ENCODE data around the gene WIPF2. TPM values are rescaled to one million over a fixed set of nuclear protein-coding genes. Genes with fewer than 3 reads are reported as not detected.
A peak's percentile ranks its signal among the peaks of the same experiment; 100 is the strongest.

WIPF2 gene
- total RNA-seq, 3 donors from 2014 or later (not counting 1 experiment from before 2014, with no cell fraction given) = 43.2 to 47.4 (median 43.9) TPM

GRCh38 chr17:40322358-40323315 lies 103.5 kb downstream of the WIPF2 start:
- DNase-seq (peak; percentile 90 to 98), ATAC-seq (peak; percentile 30 to 59 (median 46))
- Histone ChIP-seq H3K27me3 (ENCODE audit: control insufficient read depth, insufficient read depth, low read length) (no peaks in the 10 kb centered on the region), H3K27ac (ENCODE audit: low read length) (peak overlapping the region; percentile 98), H3K4me3 (ENCODE audit: low read length) (peak overlapping the region; percentile 58), H3K9me3 (ENCODE audit: control insufficient read depth, insufficient read depth, low read length) (no peaks in the 10 kb centered on the region), H3K36me3 (ENCODE audit: control insufficient read depth, insufficient read depth, low read length) (no peaks in the 10 kb centered on the region), H3K4me1 (ENCODE audit: control insufficient read depth, insufficient read depth, low read length) (peaks cover 95% of the 10 kb centered on the region)
- Mint-ChIP-seq H3K27ac (peak overlapping the region; percentile 99), H3K9me3 (no peaks in the 10 kb centered on the region), H3K4me1 (peaks cover 81 to 95% of the 10 kb centered on the region in 2 donors), H3K27me3 (ENCODE audit: low read depth in 2 of 2) (no peaks in the 10 kb centered on the region), H3K4me3 (peak overlapping the region; percentile 94), H3K36me3 (no peaks in the 10 kb centered on the region)
- TF ChIP-seq CTCF (IDR thresholded peaks at IDR 0.05) = no peak
- 0% methylated on average over 16 of the region's 19 CpGs for WGBS (ENCODE audit: insufficient coverage)
- intact Hi-C loops (cut with micrococcal nuclease) = loop anchor here (1.0 to 5.0 kb wide), 4 partner anchors 19 to 555 kb away; partner anchors contain the start of gene CDC6

GRCh38 chr17:40323391-40324381 lies 104.6 kb downstream of the WIPF2 start:
- no peaks in the 10 kb centered on the region for H3K27me3 ChIP-seq (ENCODE audit: control insufficient read depth, insufficient read depth, low read length)
- no peaks in the 10 kb centered on the region for H3K9me3 ChIP-seq (ENCODE audit: control insufficient read depth, insufficient read depth, low read length)
- H3K36me3 Mint-ChIP-seq = no peaks in the 10 kb centered on the region
- H3K36me3 ChIP-seq (ENCODE audit: control insufficient read depth, insufficient read depth, low read length) = no peaks in the 10 kb centered on the region
- peaks cover 82 to 94% of the 10 kb centered on the region in 2 donors for H3K4me1 Mint-ChIP-seq
- ATAC-seq = peak; percentile 44 to 65 (median 54)
- peaks cover 98% of the 10 kb centered on the region for H3K4me1 ChIP-seq (ENCODE audit: control insufficient read depth, insufficient read depth, low read length)
- peak; percentile 75 to 96 for DNase-seq
- 3% methylated on average over 7 of the region's 10 CpGs for WGBS (ENCODE audit: insufficient coverage)
- H3K27ac Mint-ChIP-seq = peak overlapping the region; percentile 99
- intact Hi-C loops (cut with micrococcal nuclease) = loop anchor here (1.0 to 5.0 kb wide), 4 partner anchors 18 to 556 kb away; partner anchors contain the start of gene CDC6
- peak overlapping the region; percentile 58 for H3K4me3 ChIP-seq (ENCODE audit: low read length)
- H3K9me3 Mint-ChIP-seq = no peaks in the 10 kb centered on the region
- H3K27ac ChIP-seq (ENCODE audit: low read length) = peak overlapping the region; percentile 98
- peak overlapping the region; percentile 94 for H3K4me3 Mint-ChIP-seq
- no peaks in the 10 kb centered on the region for H3K27me3 Mint-ChIP-seq (ENCODE audit: low read depth in 2 of 2)
- TF ChIP-seq CTCF (IDR thresholded peaks at IDR 0.05) = no peak

DNA sequence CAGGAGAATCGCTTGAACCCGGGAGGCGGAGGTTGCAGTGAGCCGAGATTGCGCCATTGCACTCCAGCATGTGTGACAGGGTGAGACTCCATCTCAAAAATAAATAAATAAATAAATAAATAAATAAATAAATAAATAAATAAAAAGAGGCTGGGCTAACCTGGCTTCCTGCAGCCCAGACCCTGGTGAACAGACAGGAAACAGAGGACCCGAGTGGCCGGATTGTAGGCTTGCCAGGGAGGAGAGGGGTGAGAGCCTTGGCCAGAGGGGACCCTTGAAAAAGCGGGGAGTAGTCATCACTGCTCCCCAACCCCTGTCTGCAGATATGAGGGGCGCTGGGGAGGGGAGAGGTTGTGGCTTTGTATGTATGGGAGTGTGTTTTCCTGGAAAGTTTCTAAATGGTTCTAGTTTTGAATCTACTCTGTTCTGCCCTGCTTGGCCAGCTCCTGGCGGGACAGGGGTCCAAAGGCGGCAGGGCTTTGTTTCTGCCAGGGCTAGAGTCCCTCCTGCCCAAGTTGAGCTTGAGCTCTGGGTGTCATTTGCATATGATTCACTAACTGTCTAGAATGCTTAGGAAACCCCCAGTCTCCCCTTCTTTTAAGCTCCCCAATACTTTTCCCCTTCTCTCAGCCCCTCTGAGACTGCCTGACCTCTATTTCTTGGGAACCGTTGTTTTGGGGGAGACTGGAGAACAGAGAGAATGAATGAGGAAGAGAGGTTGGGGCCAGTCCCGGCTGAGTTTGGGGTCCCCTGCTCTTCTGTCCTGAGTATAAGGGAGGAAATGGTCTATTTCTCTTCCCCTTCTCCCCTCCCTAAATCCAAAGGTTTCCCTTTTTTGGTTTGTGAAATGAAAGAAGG lies 106.3 kb downstream of the WIPF2 start:
- peak overlapping the region; percentile 98 for H3K27ac ChIP-seq (ENCODE audit: low read length)
- ATAC-seq (peak in 1 of 3 donors; percentile 1), DNase-seq (peak in 1 of 2 donors; percentile 79)
- H3K9me3 Mint-ChIP-seq = no peaks in the 10 kb centered on the region
- H3K36me3 ChIP-seq (ENCODE audit: control insufficient read depth, insufficient read depth, low read length) = no peaks in the 10 kb centered on the region
- intact Hi-C loops (cut with micrococcal nuclease) = loop anchor here (1.0 kb wide), 1 partner anchor 7 kb away; no protein-coding TSS in a partner anchor
- peaks cover 95% of the 10 kb centered on the region for H3K4me1 ChIP-seq (ENCODE audit: control insufficient read depth, insufficient read depth, low read length)
- H3K27ac Mint-ChIP-seq = peak overlapping the region; percentile 99
- H3K4me3 Mint-ChIP-seq = peak overlapping the region; percentile 49
- WGBS (ENCODE audit: insufficient coverage) = 66% methylated on average over 9 of the region's 13 CpGs
- H3K36me3 Mint-ChIP-seq = no peaks in the 10 kb centered on the region
- H3K27me3 Mint-ChIP-seq (ENCODE audit: low read depth in 2 of 2) = no peaks in the 10 kb centered on the region
- no peak overlapping the region for H3K4me3 ChIP-seq (ENCODE audit: low read length)
- H3K4me1 Mint-ChIP-seq = peaks cover 78 to 86% of the 10 kb centered on the region in 2 donors
- no peaks in the 10 kb centered on the region for H3K27me3 ChIP-seq (ENCODE audit: control insufficient read depth, insufficient read depth, low read length)
- H3K9me3 ChIP-seq (ENCODE audit: control insufficient read depth, insufficient read depth, low read length) = no peaks in the 10 kb centered on the region
- no peak for TF ChIP-seq CTCF (IDR thresholded peaks at IDR 0.05)
